GM18873 (cell line): ENCODE measurements around the gene GLS.
"Not testable (repeated sequence)": the region's sequence is repeated elsewhere in the genome, so short reads cannot be mapped to it uniquely, and the experiment has no call there.

Source experiments
- ATAC-seq: cut with Tn5 transposase; IDR thresholded peaks from one replicate; pipeline ENCODE4 v1.9.1; 2021; ENCODE audit warnings: mild to moderate bottlenecking, moderate library complexity, moderate number of reproducible peaks; ENCODE audit not compliant: unreplicated experiment, low FRiP score

The GLS gene

GRCh38 chr2:190981733-190982132 lies 101.1 kb downstream of the GLS start:
- ATAC-seq, result no peak

GRCh38 chr2:190982262-190983034 lies 101.8 kb downstream of the GLS start:
- no peak for ATAC-seq

GRCh38 chr2:190984595-190984994 lies 104.0 kb downstream of the GLS start:
- no peak for ATAC-seq

GRCh38 chr2:190986221-190986953 lies 105.8 kb downstream of the GLS start:
- ATAC-seq, result no peak

GRCh38 chr2:190987116-190987515 lies 106.5 kb downstream of the GLS start:
- no peak for ATAC-seq

GRCh38 chr2:190987938-190988337 lies 107.3 kb downstream of the GLS start:
- ATAC-seq, result no peak

- no peak for ATAC-seq
Measured at GRCh38 chr2:190988910-190989309, 108.3 kb downstream of the GLS start.

- ATAC-seq, result no peak
Measured at GRCh38 chr2:190990132-190990531, 109.5 kb downstream of the GLS start.

GRCh38 chr2:190993292-190993643 lies 112.6 kb downstream of the GLS start:
- no peak for ATAC-seq

- ATAC-seq, result no peak
Measured at GRCh38 chr2:190994148-190994547, 113.5 kb downstream of the GLS start.

GRCh38 chr2:190995315-190995714 lies 114.7 kb downstream of the GLS start:
- not testable (repeated sequence) for ATAC-seq

GRCh38 chr2:190996338-190996946 lies 115.8 kb downstream of the GLS start:
- no peak for ATAC-seq

GRCh38 chr2:190996947-190997346 lies 116.3 kb downstream of the GLS start:
- ATAC-seq, result no peak

- ATAC-seq, result no peak
Measured at GRCh38 chr2:190997526-190998113, 117.0 kb downstream of the GLS start.

- ATAC-seq, result no peak
Measured at GRCh38 chr2:190999058-190999457, 118.4 kb downstream of the GLS start.

GRCh38 chr2:190999949-191000665 lies 119.5 kb downstream of the GLS start:
- no peak for ATAC-seq

GRCh38 chr2:191001032-191001431 lies 120.4 kb downstream of the GLS start:
- ATAC-seq, result no peak

GRCh38 chr2:191001624-191002023 lies 121.0 kb downstream of the GLS start:
- ATAC-seq, result no peak

- ATAC-seq, result no peak
Measured at GRCh38 chr2:191003405-191004309, 123.0 kb downstream of the GLS start.

GRCh38 chr2:191006297-191006696 lies 125.7 kb downstream of the GLS start:
- ATAC-seq, result no peak
